Body of pancreas (tissue), 4 donors: ENCODE data around the gene CHM. TPM values are rescaled to one million over a fixed set of nuclear protein-coding genes. Genes with fewer than 3 reads are reported as not detected.
A peak's percentile ranks its signal among the peaks of the same experiment; 100 is the strongest.

Source experiments
- ATAC-seq: fragments of 150-250 bp; one replicate; pipeline ENCODE4 v1.9.1; 2016
- DNase-seq, 4 donors: peaks; one replicate each; pipeline ENCODE4 v3.0.0-alpha.2; 2019
- H3K27ac ChIP-seq, 4 donors: fragments of 200-600 bp; sonication (generic); 1 replicate in 3 of 4; 2 replicates in 1 of 4; pipeline versions ENCODE4 v1.5.1 to v1.6.1; 2016 to 2019; ENCODE audit warnings: mild to moderate bottlenecking in 1 of 4, mixed read lengths in 1 of 4, moderate library complexity in 1 of 4
- H3K27me3 ChIP-seq, 2 donors: fragments of 200-600 bp; sonication (generic); one replicate each; pipeline ENCODE4 v1.6.0; 2016; ENCODE audit warnings: mild to moderate bottlenecking in 1 of 2
- H3K36me3 ChIP-seq, 2 donors: fragments of 200-600 bp; sonication (generic); replicated peaks in 1 of 2; 2 replicates each; pipeline ENCODE4 v1.5.1; 2016; ENCODE audit warnings: low read depth in 2 of 2; ENCODE audit not compliant: insufficient read depth in 1 of 2
- H3K4me1 ChIP-seq: fragments of 200-600 bp; sonication (generic); one replicate; pipeline ENCODE4 v1.6.0; 2016
- H3K4me3 ChIP-seq, 2 donors: fragments of 200-600 bp; sonication (generic); 1 replicate in 1 of 2; 2 replicates in 1 of 2; pipeline ENCODE4 v1.5.1; 2016 to 2019
- H3K9me3 ChIP-seq, 3 donors: fragments of 200-600 bp; sonication (generic); 1 replicate in 2 of 3; 2 replicates in 1 of 3; pipeline ENCODE4 v1.5.1; 2016
- CTCF ChIP-seq, 7 experiments: fragments of 450-650 bp in 4 of 7; fragments of 200-600 bp in 3 of 7; sonication (generic) in 3 of 7; IDR thresholded peaks; one replicate each; pipeline ENCODE4 v1.5.1; 2016 to 2019; ENCODE audit warnings: antibody characterized with exemption in 7 of 7
- POLR2A ChIP-seq, 3 donors: fragments of 450-650 bp; IDR thresholded peaks; one replicate each; pipeline ENCODE4 v1.6.1; 2016; ENCODE audit warnings: antibody characterized with exemption in 3 of 3, mild to moderate bottlenecking in 2 of 3
- WGBS, 2 donors: methylation state at CpG; one replicate each; pipeline ENCODE4 v1.1.5; 2017; 5-methylcytosine and 5-hydroxymethylcytosine counted together
- intact Hi-C: fragments of 100-400 bp; cut with DNase I; formaldehyde crosslinking; loops from one replicate; pipeline ENCODE4 v1.15.1; 2023
- total RNA-seq, 2 donors: library from RNA; depleted of rRNA; stranded (reverse); fragments of >200 nt; gene quantifications; one replicate each; pipeline ENCODE4 v1.1.0, GENCODE V29; 2016

Gene CHM
- total RNA-seq, 2 donors from 2014 or later, result 7.9 to 11.2 TPM

GRCh38 chrX:86051741-86052140, 4.4 kb upstream of the CHM start:
- Histone ChIP-seq H3K9me3 (no peaks in the 10 kb centered on the region), H3K27me3 (no peaks in the 10 kb centered on the region), H3K27ac (no peak overlapping the region), H3K4me1 (no peaks in the 10 kb centered on the region), H3K36me3 (no peaks in the 10 kb centered on the region), H3K4me3 (no peak overlapping the region)
- TF ChIP-seq POLR2A (IDR thresholded peaks at IDR 0.05), result no peak
- TF ChIP-seq CTCF (IDR thresholded peaks at IDR 0.05), result no peak
- intact Hi-C loops, result no loop called here
- DNase-seq (no peak), ATAC-seq (no peak)
- WGBS, 2 donors, result 43 to 47% methylated on average over 2 of the region's 2 CpGs

- DNase-seq, result no peak
- intact Hi-C loops, result no loop called here
- no peak for ATAC-seq
- Histone ChIP-seq H3K4me1 (peaks cover 6% of the 10 kb centered on the region), H3K27me3 (no peaks in the 10 kb centered on the region), H3K4me3 (peak overlapping the region in 1 of 2 donors; percentile 46), H3K27ac (peak overlapping the region in 3 of 4 donors; percentile 45 to 86 (median 82)), H3K9me3 (no peaks in the 10 kb centered on the region), H3K36me3 (no peaks in the 10 kb centered on the region)
- 8 to 14% methylated on average over 15 of the region's 15 CpGs for WGBS, 2 donors
- TF ChIP-seq POLR2A (IDR thresholded peaks at IDR 0.05), result no peak
- TF ChIP-seq CTCF (IDR thresholded peaks at IDR 0.05), result no peak
These were observed 550 bp upstream of the CHM start for GRCh38 chrX:86047936-86048280.

- Histone ChIP-seq H3K27me3 (no peaks in the 10 kb centered on the region), H3K4me1 (peaks cover 6% of the 10 kb centered on the region), H3K4me3 (no peak overlapping the region), H3K9me3 (no peaks in the 10 kb centered on the region), H3K27ac (no peak overlapping the region), H3K36me3 (no peaks in the 10 kb centered on the region)
- TF ChIP-seq CTCF (IDR thresholded peaks at IDR 0.05), result no peak
- no peak for TF ChIP-seq POLR2A (IDR thresholded peaks at IDR 0.05)
- ATAC-seq (no peak), DNase-seq (no peak)
- intact Hi-C loops, result no loop called here
These were observed 3.1 kb downstream of the CHM start for GRCh38 chrX:86044216-86044615.

GRCh38 chrX:86039625-86040568, 7.5 kb downstream of the CHM start:
- no peak for DNase-seq
- H3K27me3 ChIP-seq, result no peaks in the 10 kb centered on the region
- TF ChIP-seq CTCF (IDR thresholded peaks at IDR 0.05), result no peak
- no peak for TF ChIP-seq POLR2A (IDR thresholded peaks at IDR 0.05)
- no peaks in the 10 kb centered on the region for H3K36me3 ChIP-seq
- H3K4me1 ChIP-seq, result no peaks in the 10 kb centered on the region
- intact Hi-C loops, result no loop called here
- WGBS, 2 donors, result 78 to 82% methylated on average over 15 to 19 of the region's 21 CpGs
- no peak for ATAC-seq
- H3K9me3 ChIP-seq, result no peaks in the 10 kb centered on the region
- H3K4me3 ChIP-seq, result no peak overlapping the region
- no peak overlapping the region for H3K27ac ChIP-seq

- Histone ChIP-seq H3K4me3 (no peak overlapping the region), H3K36me3 (no peaks in the 10 kb centered on the region), H3K9me3 (no peaks in the 10 kb centered on the region), H3K27ac (no peak overlapping the region), H3K4me1 (peaks cover 6% of the 10 kb centered on the region), H3K27me3 (no peaks in the 10 kb centered on the region)
- intact Hi-C loops, result no loop called here
- no peak for ATAC-seq
- no peak for DNase-seq
- TF ChIP-seq POLR2A (IDR thresholded peaks at IDR 0.05) (no peak), CTCF (IDR thresholded peaks at IDR 0.05) (no peak)
These were observed 14.0 kb downstream of the CHM start for GRCh38 chrX:86033385-86033784.
